GM19239 (cell line): ENCODE data around the gene RBM20.

Source experiments
- DNase-seq: peaks from one replicate; pipeline ENCODE4 v3.0.0; 2011; ENCODE audit warnings: low spot score; ENCODE audit not compliant: insufficient read length
- FAIRE-seq: peaks from 2 replicates; lab custom pipeline; 2011; peaks lifted over from hg19 to GRCh38; lab: Jason Lieb, UNC

RBM20 gene

DNA sequence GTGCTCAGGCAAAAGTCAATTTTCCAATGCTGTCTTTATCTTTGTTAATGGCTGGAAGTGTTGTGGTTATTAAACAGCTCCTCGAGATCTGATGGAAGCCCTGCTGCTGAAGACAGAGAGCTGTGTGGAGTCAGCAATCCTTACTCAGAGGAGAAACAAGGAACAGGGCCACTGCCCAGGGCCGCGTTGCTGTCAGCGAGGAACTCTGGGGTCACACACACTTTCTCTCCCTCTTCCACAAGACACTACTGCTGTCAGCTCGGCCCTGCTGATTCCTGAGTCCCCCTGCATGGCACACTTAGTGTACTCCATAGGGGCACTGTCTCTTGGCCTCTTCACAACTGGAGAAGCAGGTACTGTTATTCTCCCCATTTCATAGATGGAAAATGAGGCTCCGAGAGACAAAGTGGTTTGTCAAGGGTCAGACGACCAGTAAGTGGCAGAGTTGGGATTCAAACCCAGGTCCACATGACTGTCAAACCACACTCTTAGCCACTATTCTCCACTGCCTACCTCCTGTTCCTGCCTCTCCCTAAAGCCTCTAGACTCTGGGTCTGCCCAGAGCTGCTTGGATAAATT lies 198.3 kb downstream of the RBM20 start:
- FAIRE-seq = no peak
- DNase-seq = no peak

DNA sequence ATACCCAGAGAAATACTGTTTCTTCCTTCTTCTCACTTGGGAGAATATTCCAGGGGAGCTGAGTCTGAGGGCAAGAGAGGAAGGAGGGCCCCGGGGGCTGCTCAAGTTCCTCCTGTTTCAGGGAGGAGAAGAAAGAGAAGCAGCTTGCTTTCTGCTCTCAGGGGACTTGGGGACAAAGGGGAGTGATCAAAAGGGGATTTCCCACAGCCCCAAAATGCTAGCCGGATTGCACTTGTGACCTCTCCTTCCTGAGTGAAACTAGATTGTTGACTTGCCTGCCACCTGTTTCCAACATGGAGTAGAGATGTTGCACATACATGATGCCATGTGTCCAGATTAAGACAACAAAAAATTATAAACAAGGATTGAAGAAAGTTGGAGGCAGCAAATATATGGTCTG lies 198.9 kb downstream of the RBM20 start:
- FAIRE-seq (peak; percentile 98), DNase-seq (peak; percentile 69)

DNA sequence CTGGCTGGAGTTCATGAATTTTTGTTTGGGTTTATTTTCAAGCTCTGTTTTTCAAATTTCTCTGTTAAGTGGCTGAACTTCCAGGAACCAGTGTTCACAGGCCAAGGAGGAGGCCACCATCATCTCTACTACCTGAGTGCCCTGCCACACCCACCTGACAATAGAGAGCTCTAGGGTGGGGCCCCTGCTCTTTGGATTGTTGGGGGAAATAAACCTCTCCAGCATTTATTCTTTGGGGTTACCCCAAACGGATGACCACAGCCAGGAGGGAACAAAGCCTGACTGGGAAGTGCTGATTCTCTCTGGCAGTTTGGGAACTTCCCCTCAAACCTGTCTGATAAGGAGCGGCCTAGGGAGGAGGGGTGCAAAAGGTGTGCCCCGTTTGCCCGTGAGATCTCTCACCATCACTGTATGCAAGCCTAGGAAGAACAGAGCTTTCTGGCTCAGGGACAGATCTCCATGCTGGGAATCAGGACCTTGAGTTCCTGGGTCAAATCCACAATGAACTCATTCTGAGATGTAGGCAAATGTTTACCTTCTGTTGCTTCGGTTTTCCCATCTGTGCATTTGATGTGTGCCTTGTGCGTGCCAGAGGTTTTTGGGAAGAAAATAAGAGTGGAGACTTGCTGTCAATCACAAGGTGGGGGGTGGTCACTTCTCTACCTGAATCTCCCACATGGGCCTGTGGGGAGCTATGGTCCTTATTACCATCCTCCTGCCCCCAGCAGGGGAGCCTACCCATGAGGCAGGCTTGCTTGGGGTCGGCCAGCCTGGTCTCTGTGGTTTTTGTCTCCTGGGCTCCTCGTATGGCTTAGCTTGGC lies 199.9 kb downstream of the RBM20 start:
- FAIRE-seq (no peak), DNase-seq (no peak)

DNA sequence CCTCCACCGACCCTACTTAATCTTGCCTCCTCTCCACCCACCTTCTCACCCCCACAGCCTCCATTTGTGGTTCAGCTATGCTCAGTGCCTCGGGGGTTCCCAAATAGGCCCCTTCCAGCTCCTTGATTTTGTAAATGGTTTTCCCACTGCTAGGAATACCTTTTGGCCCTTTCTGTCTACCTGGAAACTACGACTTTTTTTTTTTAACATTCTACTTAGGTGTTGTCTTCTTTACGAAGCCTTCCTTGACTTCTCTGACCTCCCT lies 200.4 kb downstream of the RBM20 start:
- FAIRE-seq (no peak), DNase-seq (no peak)

DNA sequence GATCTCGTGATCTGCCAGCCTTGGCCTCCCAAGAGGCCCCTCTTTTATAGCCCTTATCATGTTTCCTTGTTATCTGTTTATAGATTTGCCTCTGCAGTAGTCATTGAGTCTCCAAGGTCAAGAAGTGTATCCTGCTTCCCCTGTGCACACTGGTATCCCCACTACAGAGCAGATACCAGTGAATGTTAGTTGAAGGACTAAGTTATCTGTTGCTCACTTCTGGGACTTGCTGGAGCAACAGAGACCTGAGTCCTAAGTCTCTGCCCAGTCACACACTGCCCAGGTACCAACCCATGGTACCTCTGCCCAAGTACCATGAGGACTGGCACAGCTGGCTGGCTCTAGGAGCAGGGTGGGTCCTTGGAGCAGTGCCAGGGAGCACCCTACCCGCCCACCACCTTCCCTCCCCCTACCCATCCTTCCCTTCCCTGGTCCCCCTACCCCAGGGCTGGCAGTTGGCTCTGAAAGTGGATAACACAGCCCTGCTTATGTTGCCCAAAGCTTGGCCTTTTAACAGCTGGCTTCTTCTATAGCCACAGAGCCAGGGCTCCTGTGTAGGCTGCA lies 201.1 kb downstream of the RBM20 start:
- FAIRE-seq (no peak), DNase-seq (no peak)

DNA sequence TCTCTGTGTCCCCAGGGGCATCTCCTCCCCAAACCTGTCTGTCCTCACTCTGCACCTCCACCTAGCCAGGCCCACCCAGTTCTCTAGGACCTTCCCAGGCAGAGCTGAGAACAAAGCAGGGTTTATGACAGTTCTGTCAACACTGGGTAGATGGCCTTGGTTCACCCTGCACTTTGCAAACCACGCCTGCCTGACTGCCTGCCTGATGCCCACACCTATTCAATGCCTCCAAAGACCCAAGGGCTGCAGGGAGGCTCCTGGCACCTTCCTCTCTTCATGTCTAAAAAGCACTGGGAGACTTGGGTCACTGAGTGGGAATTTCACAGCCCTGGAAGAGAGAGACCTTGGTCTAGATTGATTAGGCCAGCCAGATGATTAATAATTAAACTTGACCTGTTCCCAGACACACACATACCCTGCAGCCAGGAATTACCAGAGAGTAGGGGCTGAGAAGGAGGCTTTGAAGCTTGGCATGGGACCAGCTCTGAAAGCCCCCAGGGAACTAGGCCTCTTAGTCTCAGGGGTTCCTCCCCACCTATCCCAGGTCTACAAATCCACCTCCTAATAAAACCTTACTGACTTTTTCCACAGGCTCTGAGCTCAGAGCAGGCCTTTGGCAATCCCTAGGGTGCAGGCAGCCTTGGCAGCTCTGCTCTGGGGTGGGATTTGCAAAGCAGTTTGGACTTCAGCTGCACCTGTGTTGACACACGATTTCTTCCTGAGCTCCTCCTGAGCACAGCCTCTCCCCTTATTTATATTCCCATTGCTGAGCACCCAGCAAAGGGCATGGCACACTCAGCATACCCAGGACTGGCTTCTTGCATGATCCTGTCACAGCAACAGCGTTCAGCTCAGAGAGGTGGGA lies 201.9 kb downstream of the RBM20 start:
- DNase-seq (no peak), FAIRE-seq (peak; percentile 51)

DNA sequence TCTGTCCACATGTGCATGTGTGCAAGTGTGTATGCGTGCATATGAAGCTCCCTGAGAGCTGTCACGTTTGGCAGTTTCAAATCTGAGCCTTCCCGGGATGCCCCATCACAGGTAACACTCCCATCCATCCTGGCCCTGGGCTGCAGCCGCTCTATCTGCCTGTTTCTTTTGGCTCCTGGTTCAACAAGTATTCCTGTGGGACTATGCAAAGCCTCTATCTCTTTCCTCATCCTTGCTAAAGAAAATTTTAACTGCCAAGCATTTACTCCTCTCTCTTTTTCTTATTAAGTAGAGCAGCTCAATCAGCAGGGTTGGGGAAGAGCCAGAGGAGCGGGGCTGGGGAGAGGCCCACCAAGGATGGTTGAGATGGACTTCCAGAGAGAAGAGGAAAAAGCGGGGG lies 203.2 kb downstream of the RBM20 start:
- DNase-seq = no peak
- no peak for FAIRE-seq

DNA sequence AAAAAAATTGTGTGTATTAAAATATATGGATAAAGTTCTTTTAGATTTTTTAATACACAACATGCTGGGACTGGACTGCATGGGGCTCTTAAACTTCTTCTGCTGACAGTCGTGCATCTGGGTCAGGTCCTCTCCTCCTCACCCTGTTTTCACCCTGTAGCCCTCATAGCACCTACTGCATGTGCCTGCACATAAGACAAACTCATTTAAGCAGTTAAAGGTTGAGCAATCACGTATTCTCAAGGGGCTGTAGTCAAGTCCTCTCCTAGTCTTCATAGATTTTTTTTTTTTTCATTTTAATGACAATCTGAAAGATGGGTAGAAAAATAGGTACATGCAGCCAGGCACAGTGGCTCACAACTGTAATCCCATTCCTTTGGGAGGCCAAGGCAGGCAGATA lies 204.0 kb downstream of the RBM20 start:
- no peak for DNase-seq

DNA sequence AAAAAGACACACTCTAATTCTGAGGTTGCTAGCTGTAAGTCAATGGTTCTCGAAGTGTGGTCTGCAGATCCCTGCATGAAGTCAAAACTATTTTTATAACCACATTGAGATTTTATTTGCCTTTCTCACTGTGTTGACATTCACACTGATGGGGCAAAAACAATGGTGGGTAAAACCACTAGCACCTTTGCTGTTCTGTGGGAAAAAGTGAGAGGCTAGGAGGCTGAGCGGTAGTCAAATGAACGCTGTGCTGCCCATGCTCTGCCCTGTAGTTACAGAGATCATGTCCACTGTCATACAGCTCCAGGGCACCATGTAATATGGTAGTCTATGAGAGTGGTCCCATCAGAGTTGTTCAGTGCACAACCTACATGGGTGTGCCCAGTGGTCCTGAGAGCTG lies 206.0 kb downstream of the RBM20 start:
- DNase-seq = no peak
- FAIRE-seq = no peak

More for the DNA sequence above, 204.0 kb downstream of the RBM20 start:
- FAIRE-seq = no peak

DNA sequence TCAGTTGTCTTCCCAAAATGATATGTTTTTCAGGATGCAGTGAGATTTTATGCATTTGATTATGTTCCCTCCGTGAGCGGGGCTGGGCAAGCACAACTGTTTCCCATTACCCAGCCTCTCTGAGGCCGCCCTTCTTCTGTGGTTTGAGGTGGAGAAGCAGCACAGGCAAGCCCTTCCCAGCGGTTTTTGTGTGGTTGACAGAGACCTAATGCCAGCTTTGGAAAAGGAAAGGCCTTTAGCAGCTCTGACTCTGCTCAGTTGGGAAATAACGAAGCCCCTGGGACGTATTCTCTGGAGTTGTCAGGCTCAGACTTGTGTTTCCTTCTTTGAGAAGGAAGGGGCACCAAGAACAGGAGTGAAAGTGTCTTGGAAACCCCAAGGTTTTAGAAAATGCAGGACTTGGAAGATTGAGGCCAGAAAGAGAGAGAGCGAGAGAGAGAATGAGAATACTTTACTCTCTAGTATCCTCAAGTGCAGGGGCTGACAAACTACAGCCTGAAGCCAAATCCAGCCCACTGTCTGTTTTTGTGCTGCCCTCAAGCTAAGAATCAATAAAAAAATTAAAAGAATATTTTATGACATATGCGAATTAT lies 207.0 kb downstream of the RBM20 start:
- FAIRE-seq = no peak
- no peak for DNase-seq

DNA sequence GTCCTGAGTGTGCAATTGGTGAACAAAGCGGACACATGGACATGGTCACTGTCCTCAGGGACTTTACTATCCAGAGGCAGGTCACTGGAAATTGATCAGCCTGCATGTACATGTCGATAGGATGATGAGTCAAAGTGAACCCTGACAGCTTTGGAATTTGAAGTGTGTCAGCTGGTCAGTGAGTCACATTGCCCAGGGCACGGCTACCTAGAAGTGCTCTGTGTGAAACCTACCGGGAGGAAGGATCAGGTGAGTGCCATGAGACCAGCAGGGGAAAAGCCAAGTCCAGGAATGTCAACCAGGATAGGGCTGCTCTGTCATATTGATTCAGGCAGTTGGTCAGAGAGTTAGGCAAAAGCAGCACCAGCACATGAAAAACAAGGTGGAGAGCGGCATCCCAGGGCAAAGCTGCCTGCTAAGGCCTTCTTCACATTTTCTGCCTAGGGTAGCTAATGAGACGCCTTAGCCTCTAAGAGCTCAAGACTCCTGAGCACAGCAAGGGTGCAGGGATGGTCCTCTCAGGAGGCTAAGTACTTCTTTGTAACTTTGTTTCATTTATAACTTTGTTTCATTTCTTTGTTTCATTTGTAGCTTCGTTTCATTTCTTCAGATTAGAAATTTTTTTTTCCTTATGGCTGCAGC lies 208.2 kb downstream of the RBM20 start:
- FAIRE-seq (peak; percentile 81), DNase-seq (no peak)

DNA sequence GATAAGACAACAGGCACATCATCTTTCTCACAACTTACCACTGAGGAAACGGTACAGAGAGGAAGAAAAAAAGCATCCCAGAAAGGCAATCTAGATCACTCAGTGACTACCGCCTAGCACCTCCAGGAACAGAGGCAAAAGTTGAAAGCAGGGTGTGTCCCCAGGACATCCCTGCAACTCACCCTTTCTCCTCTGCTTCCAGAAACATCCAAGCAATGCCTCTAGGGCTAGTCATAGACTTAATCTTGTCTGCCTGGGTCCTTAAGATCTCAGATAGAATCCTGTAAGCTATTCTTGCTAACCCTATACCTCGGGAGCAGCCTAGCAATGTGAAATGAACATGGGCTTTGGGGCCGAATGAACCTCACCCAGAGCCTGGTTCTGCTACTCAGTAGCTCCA lies 208.8 kb downstream of the RBM20 start:
- DNase-seq (no peak), FAIRE-seq (no peak)

DNA sequence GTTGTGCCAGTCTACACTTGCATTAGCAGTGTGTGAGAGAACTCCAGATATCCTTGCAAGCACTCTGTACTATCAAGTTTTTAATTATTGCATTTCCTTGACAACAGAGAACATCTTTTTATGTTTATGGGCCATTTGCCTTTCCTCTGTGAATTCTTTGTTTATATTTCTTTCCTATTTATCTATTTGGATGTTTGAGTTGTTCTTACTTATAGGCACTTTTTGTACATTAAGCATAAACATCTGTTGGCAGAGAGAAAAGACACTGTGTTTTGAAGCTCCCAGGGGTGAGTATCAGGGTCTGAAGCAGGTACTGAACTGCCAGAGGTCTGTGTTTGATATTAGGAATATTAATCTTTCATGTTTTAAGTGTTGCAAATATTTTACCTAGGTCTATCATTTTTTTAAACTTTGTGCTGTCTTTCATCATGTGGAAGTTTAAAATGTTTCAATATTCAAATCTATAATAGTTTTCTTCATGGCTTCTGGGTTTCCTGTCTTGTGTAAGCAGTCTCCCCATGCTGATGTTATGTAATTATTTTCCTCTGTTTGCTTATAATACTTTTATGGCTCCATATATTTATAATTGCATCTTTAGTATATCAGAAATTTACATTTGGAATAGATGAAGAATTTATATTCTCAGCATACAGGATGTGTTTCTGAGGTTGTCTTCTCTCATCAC lies 209.9 kb downstream of the RBM20 start:
- DNase-seq = no peak

DNA sequence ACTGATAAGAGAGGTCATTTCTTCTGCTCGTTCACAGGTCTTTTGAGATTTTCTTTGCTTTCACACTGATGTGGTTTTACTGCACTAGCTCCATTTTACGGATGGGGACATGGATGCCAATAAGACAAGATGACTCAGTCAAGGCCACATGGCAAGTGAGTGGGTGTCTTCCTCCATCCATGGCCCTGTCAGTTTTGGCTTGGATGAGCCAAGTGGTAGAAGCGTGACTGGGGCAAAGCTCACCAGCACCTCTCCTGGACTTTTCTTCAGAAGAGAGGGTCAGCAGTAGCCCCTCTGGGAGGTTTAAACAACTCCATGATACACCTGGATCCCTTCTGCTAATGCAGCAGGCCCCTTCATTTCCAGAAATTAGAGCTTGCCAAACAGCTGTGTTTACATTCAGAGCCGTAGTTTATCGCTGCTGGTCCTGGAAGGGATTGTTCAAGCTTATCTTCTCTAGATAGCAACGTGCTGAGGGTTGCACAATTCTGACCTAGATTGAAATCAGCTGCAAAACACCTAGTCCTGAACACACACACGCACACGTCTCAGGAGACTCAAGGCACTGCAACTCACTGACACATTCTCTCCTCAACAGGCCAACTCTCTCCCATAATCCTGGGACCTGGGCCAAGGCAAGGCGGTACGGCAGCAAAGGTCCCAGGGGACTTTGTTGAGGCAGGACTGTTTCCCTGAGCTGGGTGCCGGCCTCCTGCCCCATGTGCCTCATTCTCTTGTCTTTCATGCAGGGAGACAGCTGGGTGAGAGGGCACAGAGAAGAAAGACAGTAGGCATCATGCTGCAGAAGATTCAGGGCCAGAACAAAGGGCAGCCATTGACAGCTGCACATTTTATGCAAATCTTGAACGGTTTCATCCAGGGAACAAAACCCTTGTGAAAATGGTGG lies 213.4 kb downstream of the RBM20 start:
- DNase-seq (no peak), FAIRE-seq (peak; percentile 84)

More for the DNA sequence above, 209.9 kb downstream of the RBM20 start:
- FAIRE-seq = no peak

DNA sequence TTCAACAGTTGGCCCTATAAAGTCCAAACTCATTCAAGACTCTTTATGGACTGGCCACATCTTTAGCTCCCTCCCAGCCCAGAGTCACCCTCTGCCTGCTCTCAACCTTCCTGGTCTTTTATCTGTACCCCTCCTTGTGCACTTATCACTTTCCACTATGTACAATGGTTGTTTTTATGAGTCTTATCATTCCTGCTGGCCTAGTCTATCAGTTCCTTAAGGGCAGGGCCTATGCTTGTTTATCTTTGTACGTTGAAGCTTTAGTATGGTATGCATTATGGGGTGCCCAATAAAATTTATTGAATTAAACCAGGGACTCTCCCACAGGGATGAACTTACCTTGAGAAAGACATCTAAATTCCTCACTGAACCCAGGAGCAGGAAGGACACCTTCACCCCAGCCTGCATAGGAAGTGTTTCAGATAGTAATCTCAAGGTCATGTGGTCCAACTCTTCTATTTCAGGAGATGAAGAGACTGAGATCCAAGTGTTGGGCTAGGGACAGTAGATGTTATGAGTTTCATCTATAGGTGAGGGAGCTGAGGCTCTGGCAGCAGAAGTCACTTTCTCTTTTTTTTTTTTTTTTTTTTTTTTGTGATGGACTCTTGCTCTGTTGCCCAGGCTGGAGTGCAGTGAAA lies 214.3 kb downstream of the RBM20 start:
- FAIRE-seq (peak; percentile 57), DNase-seq (no peak)

DNA sequence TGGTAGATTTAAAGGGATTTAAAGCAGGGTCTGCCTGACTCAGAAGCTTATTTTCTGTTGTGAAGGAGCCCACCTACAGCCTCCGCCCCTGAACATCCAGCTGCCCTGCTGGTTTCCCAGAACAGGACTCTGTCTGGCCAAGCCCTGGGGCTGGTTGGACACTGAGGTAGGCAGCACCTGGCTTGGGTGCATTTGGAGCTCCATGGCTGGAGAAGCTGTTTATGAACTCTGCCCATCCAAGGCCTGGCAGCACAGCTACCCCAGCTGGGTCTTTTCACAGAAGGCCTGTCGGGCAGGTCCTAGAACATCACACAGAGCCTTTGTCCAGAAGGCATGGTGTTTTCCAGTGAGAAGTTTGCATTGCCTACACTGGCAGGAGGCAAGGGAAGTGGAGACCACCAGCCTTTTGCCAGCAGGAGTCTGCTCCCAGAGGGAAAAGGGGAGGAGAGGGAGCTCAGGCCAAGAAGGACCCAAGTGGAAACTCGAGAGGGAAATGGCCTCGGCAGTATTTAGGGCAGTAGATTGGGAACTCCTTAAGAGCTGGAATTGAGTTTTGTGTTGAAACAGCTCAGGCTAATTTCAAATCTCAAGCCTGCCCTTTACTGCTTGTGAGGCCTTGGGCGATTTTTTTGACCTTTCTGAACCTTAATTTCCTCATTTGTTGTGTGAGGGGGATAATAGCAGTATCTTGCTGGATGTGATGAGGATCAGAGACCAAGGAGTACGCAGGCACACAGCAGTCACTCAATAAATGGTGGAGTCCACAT lies 215.3 kb downstream of the RBM20 start:
- no peak for FAIRE-seq
- no peak for DNase-seq

DNA sequence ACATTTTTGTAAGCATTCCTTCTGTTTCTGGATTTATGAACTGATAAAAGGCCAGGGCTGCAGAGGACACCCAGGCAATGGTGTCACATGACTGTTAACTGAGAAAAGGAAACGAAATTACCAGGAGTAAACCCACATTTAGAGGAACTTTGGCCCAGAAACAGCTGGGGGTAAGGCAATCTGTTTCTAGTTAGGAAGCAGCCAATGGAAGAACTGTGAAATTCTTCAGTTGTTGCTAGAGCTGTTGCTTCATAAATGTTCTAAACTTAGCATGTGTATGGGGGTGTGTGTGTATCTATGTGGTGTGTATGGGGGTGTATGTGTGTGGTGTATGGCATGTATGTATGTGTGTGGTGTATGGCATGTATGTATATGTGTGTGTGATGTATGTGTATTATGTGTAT lies 215.8 kb downstream of the RBM20 start:
- DNase-seq = no peak

More for the DNA sequence above, 215.8 kb downstream of the RBM20 start:
- peak; percentile 83 for FAIRE-seq
